Measurements from ENCODE around the gene UNC45A. TPM values are rescaled to one million over a fixed set of nuclear protein-coding genes. Genes with fewer than 3 reads are reported as not detected.

Gene UNC45A
- total and polyA plus RNA-seq, 9 donors, result 26.2 to 75.6 (median 53.2) TPM

DNA sequence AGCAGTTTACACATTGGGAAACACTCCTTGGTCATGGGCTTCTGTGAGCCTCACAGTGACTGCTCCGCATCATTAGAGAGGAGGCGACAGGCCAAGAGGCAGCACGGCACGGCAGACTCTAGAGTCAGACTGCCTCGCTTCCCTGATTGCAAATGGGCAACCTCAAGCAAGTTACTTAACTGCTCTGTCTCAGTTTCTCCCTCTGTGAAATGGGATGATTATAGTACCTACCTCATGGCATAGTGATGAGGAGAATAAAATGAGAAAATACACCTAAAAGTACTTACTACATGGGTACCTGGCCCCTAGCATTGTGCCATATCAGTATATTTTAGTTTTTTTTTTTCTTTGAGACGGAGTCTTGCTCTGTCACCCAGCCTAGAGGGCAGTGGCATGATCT, 15.6 kb downstream of the UNC45A start:
- 96 to 98% (median 96%) methylated on average over 6 of the region's 6 CpGs for WGBS, 3 donors
- TF ChIP-seq, protein P1, sequence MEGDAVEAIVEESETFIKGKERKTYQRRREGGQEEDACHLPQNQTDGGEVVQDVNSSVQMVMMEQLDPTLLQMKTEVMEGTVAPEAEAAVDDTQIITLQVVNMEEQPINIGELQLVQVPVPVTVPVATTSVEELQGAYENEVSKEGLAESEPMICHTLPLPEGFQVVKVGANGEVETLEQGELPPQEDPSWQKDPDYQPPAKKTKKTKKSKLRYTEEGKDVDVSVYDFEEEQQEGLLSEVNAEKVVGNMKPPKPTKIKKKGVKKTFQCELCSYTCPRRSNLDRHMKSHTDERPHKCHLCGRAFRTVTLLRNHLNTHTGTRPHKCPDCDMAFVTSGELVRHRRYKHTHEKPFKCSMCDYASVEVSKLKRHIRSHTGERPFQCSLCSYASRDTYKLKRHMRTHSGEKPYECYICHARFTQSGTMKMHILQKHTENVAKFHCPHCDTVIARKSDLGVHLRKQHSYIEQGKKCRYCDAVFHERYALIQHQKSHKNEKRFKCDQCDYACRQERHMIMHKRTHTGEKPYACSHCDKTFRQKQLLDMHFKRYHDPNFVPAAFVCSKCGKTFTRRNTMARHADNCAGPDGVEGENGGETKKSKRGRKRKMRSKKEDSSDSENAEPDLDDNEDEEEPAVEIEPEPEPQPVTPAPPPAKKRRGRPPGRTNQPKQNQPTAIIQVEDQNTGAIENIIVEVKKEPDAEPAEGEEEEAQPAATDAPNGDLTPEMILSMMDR (IDR thresholded peaks at IDR 0.05), result no peak
- TF ChIP-seq EP300 (IDR thresholded peaks at IDR 0.05), result no peak
- no peak for TF ChIP-seq POLR2A (IDR thresholded peaks at IDR 0.05)
- no peak overlapping the region for H3K4me3 ChIP-seq
- H3K4me1 ChIP-seq (ENCODE audit: insufficient read depth), result peaks cover 2% of the 10 kb centered on the region
- intact Hi-C loops (cut with DNase I), result loop anchor here in 1 of 4 donors (10.0 kb wide), 1 partner anchor 324 kb away; no protein-coding TSS in a partner anchor
- no peaks in the 10 kb centered on the region for H3K36me3 ChIP-seq
- no peaks in the 10 kb centered on the region for H3K27me3 ChIP-seq
- H3K9me3 ChIP-seq, result no peaks in the 10 kb centered on the region
- no peak for DNase-seq
- H3K27ac ChIP-seq, result no peak overlapping the region

GRCh38 chr15:90952901-90953677, 18.0 kb downstream of the UNC45A start:
- Histone ChIP-seq H3K4me3 (no peak overlapping the region), H3K36me3 (no peaks in the 10 kb centered on the region), H3K9me3 (no peaks in the 10 kb centered on the region), H3K27me3 (no peaks in the 10 kb centered on the region), H3K27ac (no peak overlapping the region), H3K4me1 (ENCODE audit: insufficient read depth) (peaks cover 7% of the 10 kb centered on the region)
- peak in 1 of 5 donors; percentile 22 for DNase-seq
- 79 to 81% (median 80%) methylated on average over 14 of the region's 14 CpGs for WGBS, 3 donors
- TF ChIP-seq POLR2A (IDR thresholded peaks at IDR 0.05), result no peak
- TF ChIP-seq EP300 (IDR thresholded peaks at IDR 0.05), result no peak
- TF ChIP-seq, protein P1 (IDR thresholded peaks at IDR 0.05), result no peak
- intact Hi-C loops (cut with DNase I), result loop anchor here in 1 of 4 donors (10.0 kb wide), 1 partner anchor 322 kb away; no protein-coding TSS in a partner anchor

GRCh38 chr15:90953947-90954711, 19.0 kb downstream of the UNC45A start:
- H3K9me3 ChIP-seq, result no peaks in the 10 kb centered on the region
- peak overlapping the region in 1 of 2 donors; percentile 78 for H3K27ac ChIP-seq
- intact Hi-C loops (cut with DNase I), result loop anchor here in 1 of 4 donors (10.0 kb wide), 1 partner anchor 321 kb away; no protein-coding TSS in a partner anchor
- peak overlapping the region; percentile 61 for H3K4me3 ChIP-seq
- 67 to 70% (median 67%) methylated on average over 16 of the region's 16 CpGs for WGBS, 3 donors
- peaks cover 7% of the 10 kb centered on the region for H3K4me1 ChIP-seq (ENCODE audit: insufficient read depth)
- no peaks in the 10 kb centered on the region for H3K36me3 ChIP-seq
- no peaks in the 10 kb centered on the region for H3K27me3 ChIP-seq
- DNase-seq, result peak in 1 of 5 donors; percentile 25
- no peak for TF ChIP-seq EP300 (IDR thresholded peaks at IDR 0.05)
- TF ChIP-seq POLR2A (IDR thresholded peaks at IDR 0.05), result no peak
- TF ChIP-seq, protein P1 (IDR thresholded peaks at IDR 0.05), result no peak

Measured in ovary (tissue), 9 donors.